LNCaP clone FGC (cell line): Measurements from ENCODE around the gene TCEA3.

Source experiments
- DNase-seq: peaks from one replicate; pipeline ENCODE4 v3.0.0-alpha.2; 2011; ENCODE audit warnings: low read depth
- H3K4me3 ChIP-seq: 2 replicates; pipeline ENCODE4 v1.5.1; 2011; ENCODE audit warnings: mild to moderate bottlenecking, low read depth, low read length, control low read depth
- CTCF ChIP-seq: IDR thresholded peaks from 2 replicates; pipeline ENCODE4 v1.5.1; 2012; ENCODE audit warnings: mild to moderate bottlenecking; ENCODE audit not compliant: control insufficient read depth, insufficient read depth; ENCODE audit errors: extremely low read depth

Gene TCEA3

GRCh38 chr1:23395849-23396248, 28.7 kb downstream of the TCEA3 start:
- no peak overlapping the region for H3K4me3 ChIP-seq

GRCh38 chr1:23395154-23395724, 29.3 kb downstream of the TCEA3 start:
- TF ChIP-seq CTCF, result no peak
- DNase-seq, result no peak
- H3K4me3 ChIP-seq, result no peak overlapping the region

More at GRCh38 chr1:23395849-23396248, 28.7 kb downstream of the TCEA3 start:
- no peak for TF ChIP-seq CTCF
- DNase-seq, result no peak

GRCh38 chr1:23394684-23395083, 29.9 kb downstream of the TCEA3 start:
- TF ChIP-seq CTCF, result no peak
- no peak for DNase-seq
- H3K4me3 ChIP-seq, result no peak overlapping the region

- no peak for TF ChIP-seq CTCF
- H3K4me3 ChIP-seq, result no peak overlapping the region
Measured at GRCh38 chr1:23394181-23394580, 30.4 kb downstream of the TCEA3 start.

GRCh38 chr1:23393706-23394105, 30.8 kb downstream of the TCEA3 start:
- TF ChIP-seq CTCF, result no peak
- no peak overlapping the region for H3K4me3 ChIP-seq

More at GRCh38 chr1:23394181-23394580, 30.4 kb downstream of the TCEA3 start:
- DNase-seq, result no peak

GRCh38 chr1:23392125-23392855, 32.3 kb downstream of the TCEA3 start:
- DNase-seq, result no peak
- no peak for TF ChIP-seq CTCF
- H3K4me3 ChIP-seq, result no peak overlapping the region

More at GRCh38 chr1:23393706-23394105, 30.8 kb downstream of the TCEA3 start:
- DNase-seq, result no peak
